Fibroblast of the aortic adventitia (primary cell): ENCODE measurements around the gene PWWP2A. TPM values are rescaled to one million over a fixed set of nuclear protein-coding genes. Genes with fewer than 3 reads are reported as not detected.

ENCODE experiments used
- DNase-seq: peaks from one replicate; pipeline ENCODE4 v3.0.0-alpha.2; 2010; ENCODE audit warnings: low read depth
- H3K4me3 ChIP-seq: 2 replicates; pipeline ENCODE4 v1.5.1; 2011; ENCODE audit warnings: low read depth, mild to moderate bottlenecking, control low read depth, low read length, moderate library complexity
- total RNA-seq: library from RNA; depleted of rRNA; stranded (reverse); fragments of >200 nt; gene quantifications from 2 replicates; pipeline ENCODE4 v1.2.3, GENCODE V29; 2012; ENCODE audit warnings: low replicate concordance
- TF ChIP-seq, protein P1 (sequence below): IDR thresholded peaks from 2 replicates; pipeline ENCODE4 v1.5.1; 2011; ENCODE audit warnings: mild to moderate bottlenecking, low read length, control low read depth, inconsistent platforms; ENCODE audit not compliant: insufficient read depth

PWWP2A gene
- total RNA-seq, 1 donor, result 24.3 TPM

DNA sequence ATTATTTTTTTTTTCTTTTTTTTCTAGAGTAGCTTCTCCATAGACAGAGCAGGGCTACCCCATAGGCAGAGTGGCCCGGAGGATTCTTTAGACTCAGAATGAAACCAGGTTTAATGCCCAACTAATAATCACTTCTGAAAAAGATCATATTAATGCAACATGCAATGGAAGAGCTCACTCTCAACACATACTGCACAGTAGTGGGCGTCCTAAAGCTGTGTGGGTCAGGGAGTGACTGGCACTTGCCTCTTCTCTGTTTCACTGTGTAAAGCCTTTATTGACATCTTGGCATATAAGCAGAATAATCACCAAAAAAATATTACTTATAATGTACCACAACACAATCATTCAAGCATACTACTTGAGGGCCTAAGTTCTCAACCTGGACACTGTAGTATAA is 11.1 kb downstream of the PWWP2A start:
- H3K4me3 ChIP-seq, result no peak overlapping the region
- TF ChIP-seq, protein P1, sequence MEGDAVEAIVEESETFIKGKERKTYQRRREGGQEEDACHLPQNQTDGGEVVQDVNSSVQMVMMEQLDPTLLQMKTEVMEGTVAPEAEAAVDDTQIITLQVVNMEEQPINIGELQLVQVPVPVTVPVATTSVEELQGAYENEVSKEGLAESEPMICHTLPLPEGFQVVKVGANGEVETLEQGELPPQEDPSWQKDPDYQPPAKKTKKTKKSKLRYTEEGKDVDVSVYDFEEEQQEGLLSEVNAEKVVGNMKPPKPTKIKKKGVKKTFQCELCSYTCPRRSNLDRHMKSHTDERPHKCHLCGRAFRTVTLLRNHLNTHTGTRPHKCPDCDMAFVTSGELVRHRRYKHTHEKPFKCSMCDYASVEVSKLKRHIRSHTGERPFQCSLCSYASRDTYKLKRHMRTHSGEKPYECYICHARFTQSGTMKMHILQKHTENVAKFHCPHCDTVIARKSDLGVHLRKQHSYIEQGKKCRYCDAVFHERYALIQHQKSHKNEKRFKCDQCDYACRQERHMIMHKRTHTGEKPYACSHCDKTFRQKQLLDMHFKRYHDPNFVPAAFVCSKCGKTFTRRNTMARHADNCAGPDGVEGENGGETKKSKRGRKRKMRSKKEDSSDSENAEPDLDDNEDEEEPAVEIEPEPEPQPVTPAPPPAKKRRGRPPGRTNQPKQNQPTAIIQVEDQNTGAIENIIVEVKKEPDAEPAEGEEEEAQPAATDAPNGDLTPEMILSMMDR, result no peak
- no peak for DNase-seq

DNA sequence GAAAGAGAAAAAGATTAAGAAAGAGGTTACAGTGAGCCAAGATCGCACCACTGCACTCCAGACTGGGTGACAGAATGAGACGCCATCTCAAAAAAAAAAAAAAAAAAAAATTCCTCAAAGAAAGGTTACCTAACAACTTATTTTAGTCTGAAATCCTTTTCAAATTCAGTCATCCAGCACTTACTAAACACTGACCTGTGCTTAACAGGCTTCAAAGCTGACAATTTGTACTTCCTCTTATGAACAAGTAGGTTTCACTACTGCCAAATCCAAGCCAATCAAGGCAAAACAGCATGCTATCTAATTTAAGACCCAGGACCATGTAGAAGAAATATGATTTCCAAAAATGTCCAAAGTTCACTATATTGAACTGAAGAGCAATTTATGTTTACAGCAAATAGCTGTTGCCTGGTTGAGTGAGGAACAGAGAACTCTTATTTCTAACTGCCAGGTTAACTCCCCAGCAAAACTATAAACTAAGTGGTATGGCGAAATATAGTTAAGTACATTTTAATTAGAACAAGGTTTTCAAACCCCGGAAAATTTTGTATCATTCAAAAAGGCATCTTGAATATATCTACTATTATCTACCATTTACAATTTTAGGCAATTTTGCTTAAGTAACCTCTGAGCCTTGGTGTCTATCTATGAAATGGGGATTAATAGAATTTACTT is 13.4 kb downstream of the PWWP2A start:
- peak; percentile 6 for DNase-seq
- TF ChIP-seq, protein P1, result no peak
- H3K4me3 ChIP-seq, result no peak overlapping the region

DNA sequence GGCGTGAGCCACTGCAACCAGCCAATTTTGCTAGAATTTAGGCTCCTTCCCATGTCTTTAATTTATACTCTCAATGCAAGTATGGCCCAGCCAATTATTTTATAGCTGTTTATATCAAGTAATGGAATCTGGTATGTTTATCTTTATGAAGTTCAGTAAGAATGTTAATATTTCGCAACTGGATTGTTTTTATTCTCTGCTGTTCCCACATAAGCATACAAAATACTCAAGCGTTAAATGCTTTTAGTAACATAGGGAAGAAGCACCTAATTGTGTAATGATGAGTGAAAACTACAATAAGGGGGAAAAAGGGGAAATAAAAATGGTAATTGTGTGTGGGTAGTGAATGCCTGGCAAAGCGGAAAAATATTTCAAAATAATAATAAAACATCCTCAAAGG is 21.3 kb downstream of the PWWP2A start:
- TF ChIP-seq, protein P1, result no peak
- H3K4me3 ChIP-seq, result no peak overlapping the region
- DNase-seq, result peak; percentile 31

DNA sequence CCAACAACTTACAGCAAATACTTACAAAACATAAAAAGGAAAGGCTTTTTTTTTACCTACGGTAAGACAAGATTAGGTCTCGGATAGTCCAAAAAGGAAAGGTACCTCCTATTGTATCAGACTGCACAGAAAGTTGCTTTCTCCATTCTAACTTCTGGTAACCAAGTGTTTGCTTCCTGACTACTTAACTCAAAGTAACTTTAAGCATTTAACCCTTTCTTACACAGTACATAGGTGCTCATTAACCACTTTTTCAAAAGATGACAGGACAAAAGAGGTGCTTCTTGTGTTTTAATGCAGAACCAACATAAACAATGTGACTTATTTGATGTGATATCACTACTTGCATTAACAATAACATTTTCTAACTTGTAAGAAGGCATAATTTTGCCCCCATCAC is 23.1 kb downstream of the PWWP2A start:
- DNase-seq, result no peak
- TF ChIP-seq, protein P1, result no peak
- no peak overlapping the region for H3K4me3 ChIP-seq

DNA sequence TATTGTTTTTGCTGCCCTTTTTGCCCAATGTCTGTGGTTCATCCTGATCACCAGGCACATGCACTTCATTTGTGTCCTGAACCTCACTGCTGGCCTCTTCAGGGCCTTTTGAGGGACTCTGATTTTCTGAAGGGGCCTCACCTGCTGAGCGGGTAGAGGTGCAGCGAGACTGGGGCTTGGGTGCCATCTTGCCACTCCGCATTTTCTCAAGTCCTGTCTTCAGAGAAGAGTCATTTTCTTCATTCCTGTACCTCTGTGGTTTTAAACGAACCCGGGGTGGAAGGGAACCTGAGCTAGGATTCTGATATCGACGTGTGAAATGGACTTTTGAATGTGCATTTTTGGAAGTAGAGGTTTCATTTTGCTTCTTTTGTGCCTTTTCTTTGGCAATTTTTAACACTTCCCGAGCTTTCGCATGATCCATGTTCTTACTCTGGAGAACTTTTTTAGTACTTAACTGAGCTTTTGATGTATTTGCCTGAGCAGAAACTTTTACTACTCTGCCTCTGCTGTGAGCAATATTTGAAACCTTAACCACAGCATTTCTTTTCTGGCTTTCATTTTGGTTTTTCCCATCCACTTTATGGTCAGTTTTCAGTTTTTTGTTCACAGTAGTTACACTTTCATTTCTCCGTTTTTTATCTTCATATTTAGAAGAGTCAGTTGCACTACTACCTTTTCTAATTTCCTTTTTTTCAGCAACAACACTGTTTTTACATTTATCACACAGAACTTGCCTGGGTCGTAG is 26.1 kb downstream of the PWWP2A start:
- H3K4me3 ChIP-seq, result no peak overlapping the region
- TF ChIP-seq, protein P1, result no peak
- DNase-seq, result no peak

DNA sequence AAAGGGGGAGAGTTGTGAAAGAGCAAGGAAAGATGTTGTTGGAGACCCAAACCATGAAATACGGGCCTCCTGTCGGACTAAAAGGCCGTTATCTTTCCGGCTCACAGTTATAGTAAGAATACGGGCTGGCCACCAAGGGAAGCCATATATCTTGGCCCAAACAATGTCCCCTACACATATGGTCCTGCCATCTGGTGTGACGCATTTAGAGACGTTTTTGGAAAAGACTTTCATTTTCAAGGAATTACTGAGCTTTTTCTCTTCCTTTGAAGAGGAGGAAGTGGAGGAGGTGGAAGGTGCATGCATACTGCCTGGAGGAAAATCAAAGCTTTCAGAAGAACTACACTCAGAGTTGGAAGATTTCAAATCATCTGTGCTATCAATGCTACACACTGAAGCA is 26.7 kb downstream of the PWWP2A start:
- no peak overlapping the region for H3K4me3 ChIP-seq
- TF ChIP-seq, protein P1, result no peak
- no peak for DNase-seq
